GM18873 (cell line): ENCODE results near the gene HLA-DMB.
A peak's percentile ranks its signal among the peaks of the same experiment; 100 is the strongest.

Experiments used
- ATAC-seq: cut with Tn5 transposase; IDR thresholded peaks from one replicate; pipeline ENCODE4 v1.9.1; 2021; ENCODE audit warnings: mild to moderate bottlenecking, moderate library complexity, moderate number of reproducible peaks; ENCODE audit not compliant: unreplicated experiment, low FRiP score

HLA-DMB gene

DNA sequence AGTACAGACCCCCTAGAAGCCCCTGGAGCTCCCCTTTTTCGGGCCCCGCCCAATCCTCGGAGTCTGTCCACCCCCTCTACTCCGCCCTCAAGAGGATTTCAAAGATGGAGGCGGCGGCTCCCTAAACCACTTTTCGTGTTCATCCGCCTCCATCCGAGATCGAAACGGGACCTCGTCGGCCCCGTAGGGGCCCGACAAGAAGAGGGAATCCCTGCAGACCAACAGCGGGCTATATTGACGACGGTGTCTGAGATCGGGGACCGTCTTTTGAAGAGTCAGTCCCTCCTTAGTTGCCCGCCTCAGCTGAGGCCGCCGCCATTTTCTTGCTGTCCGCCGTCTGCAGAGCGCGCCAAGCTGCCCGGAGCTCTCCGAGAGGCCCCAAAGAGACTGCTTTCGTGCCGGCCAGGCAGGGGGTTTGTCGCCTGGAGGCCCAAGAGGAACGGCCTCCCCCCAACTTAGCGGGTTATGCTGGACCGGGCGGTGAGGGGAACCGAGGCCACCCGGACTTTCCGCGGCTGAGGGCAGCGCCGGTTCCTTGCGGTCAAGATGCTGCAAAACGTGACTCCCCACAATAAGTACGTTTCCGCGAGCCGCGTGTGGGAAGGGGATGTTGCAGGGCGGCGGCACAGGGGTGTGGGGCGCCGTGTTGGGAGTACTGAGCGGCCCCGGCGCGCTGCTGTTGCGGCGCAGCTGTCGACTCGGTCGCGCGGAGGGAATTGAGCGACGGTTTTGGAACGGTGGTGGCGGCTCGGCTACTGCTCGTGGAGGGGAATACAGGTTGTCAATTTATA is 31.7 kb upstream of the HLA-DMB start:
- peak; percentile 0 for ATAC-seq

DNA sequence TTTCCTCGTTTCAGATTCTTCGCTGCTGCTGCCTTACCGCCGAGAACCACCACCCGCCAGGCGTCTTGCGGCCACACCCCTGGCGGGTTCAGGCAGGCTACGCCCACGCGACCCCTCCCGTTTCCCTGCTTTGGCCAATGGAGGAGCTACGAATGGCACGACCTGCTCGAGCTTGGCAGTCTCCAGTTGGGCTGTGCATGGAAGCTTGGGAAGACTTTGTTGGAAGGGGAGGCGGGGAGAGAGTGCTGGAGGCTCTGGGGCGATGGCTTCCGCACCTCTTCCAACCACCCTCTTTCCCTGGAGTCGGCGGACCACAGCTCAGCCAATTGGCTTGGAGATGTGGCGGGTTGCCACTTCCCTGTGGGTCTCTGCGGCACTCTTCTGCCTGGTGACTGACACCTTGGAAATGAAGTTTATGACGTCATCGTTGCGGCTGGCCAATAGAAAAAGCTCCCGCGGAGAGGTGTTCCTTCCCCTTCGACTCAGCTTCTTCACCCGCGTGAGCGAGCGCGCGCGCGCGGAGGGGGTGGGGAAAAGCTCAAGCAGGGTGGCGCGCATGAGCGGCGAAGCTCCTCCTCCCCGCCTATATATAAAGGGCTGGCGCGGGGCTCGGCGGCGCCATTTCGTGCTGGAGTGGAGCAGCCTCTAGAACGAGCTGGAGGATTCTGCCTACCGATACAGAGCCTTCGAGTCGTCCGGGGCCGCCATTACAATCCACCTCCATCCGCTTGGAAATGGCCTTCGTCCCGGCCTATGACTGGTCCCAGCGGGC is 30.9 kb upstream of the HLA-DMB start:
- peak; percentile 51 for ATAC-seq

DNA sequence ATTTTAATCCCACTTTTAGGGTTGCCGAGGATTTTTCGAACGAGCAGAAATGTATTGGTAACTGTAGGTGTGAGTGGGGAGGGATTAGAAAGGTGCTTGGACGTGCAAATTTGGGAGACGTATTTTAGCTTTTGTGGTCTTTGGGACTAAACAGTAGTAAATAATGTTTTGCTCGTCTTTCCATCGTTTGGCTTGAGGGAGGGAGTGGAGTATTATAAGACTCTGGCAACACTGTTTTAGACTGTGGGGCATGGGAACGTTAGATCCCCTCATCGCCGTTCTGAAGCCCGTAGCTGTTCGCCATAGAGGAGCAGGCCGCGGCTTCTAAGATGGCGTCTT is 30.4 kb upstream of the HLA-DMB start:
- no peak for ATAC-seq

DNA sequence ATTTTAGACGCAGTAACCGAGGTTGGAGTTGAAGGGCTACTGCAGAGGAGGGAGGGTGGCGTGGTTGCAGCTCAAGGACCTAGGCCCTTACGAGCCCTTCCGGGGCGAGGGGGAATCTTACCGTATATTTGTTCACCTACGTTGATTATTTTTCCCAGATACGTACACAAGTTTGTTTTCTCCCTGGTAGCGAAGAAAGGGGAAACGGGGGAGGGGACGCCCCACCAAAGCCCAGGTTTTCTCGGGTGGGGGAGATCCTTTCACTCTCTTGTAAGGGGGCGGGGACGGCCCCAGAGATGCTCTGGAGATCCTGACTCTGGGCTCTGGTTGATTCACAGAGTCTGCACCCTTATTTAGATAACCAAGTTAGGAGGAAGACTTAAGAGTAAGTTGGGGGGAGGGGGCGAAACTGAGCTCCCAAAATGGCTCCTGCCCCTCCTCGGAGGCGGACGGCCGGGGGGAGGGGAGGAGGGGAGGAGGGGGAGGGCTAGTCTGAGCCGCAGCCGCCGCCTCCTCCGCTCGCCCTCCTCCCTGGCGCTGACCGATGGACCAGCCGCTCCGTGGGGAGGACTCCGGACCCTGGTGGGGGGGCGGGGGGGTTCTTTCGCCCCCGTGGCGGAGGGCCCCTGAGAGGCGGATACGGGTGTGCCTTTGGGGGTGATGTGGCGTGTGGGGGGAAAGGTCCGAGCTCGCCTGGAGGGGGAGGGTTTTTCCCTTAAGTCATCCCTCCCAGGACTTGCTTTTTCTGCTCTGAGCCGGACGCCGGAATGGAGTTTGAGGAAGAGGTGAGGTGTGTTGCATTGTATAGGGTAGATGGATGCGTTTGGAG is 29.8 kb upstream of the HLA-DMB start:
- no peak for ATAC-seq

DNA sequence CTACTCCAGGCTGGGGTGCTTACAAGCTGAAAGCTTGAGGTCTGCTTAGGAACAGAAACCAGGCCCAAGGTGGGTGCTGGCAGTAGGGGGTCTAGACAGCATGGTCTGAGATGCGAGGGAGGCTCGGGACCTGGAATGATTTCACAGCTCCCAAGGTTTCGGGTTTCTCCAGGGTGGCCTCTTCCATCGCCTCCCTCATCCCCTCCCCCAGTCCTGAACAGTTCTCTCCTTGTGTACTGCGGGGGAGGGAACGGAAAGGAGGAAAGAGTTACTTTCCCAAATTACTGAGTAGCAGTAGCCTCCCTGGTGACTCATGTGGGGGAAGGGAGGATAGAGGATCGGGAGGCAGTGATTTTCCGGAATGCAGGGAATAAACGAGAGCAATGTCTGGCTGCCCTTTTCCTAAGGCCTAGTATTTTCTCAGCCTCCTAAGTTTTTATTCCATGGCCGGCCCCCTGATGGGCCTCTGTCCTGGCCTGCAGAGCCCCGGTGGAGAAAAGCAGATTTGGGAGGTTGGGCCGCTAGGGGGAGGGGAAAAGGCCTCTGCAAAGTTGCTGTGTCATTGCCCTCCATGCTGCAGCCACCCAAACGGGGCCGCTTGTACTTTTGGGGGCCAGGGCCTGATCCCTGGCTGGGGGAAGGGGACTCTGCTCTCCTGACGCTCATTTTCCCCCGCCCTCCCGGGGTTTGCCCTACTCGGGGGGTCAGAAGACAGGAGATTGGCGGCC is 29.0 kb upstream of the HLA-DMB start:
- no peak for ATAC-seq

DNA sequence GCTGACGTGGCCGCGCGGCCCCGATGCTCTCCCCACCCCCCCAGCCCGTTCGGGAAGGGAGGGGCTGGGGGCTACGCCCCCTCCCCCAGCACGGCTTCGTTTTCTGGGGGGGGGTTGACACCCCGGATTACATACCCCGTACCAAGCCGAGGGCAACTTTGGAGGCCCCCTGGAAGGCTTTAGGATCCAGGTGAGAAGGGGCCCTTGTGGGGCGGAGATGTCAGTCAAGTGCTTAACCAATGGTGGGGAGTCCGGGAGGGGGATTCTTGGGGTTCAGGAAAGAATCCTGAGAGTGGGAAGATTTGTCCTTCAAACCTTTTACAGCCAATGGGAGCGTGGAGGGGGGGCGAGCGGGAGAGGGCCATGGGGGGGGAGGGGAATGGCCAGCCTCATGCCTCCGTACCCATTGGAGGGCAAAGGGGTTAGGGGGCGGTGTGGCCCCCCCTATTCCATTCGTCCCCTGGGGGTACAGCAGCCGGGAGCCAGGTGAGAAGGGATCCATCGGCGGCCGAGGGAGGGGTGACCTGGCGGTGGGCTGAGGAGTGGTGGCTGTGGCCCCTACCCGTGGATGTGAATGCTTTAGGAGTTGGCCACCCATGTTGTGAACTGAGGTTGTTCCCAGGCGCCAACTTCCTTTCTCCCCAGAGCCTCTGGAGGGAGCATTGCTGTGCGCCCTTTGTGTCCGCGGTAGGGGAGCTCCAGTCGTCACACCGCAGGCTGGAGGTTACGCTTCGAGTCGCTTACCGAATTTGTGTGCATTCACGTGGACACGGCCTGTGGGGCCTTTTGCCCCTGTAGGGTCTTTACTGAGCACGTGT is 28.2 kb upstream of the HLA-DMB start:
- ATAC-seq: no peak

DNA sequence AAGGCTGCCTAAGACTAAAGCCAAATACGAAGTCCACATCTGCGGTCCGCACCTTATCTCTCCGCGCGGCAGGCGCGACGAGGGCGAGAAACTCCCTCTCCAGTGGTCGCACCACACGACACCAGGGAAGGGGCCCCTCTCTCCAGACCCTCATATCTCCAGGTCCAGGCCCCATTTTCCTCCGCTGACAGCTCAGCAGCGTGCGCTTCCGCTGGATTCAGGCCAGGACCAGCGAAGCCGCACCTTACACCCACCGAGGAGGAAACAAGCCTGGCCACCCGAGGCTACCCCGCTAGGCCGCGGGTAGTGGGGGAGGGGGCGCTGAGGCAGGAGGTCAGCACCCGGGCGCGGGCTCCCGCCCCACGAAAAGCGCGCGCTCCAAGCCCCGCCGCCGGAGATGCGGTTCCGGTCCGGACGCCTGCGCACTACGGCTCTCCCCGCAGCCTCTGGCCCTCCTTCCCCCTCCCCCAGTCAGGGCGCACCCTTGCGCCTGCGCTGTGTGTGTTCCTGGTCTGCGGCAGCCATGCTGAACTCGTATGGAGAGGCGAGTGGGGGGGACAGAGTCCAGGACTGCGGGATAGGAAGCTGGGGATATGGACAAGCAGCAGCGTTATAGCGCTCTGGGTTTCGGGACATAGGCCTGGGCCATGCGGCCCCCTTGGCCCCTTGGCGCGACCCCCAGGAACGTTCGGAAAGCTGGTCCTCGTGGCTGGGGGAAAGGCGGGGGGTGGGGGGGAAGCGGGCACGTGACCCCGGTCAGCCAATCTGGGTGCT is 27.5 kb upstream of the HLA-DMB start, which contains the start of gene BRD2:
Gene BRD2, plus strand, starts transcription at position 502 of the 774 bp plus-strand sequence. CDS start 4,305 bp downstream, outside the sequence.
- ATAC-seq: peak; percentile 26

DNA sequence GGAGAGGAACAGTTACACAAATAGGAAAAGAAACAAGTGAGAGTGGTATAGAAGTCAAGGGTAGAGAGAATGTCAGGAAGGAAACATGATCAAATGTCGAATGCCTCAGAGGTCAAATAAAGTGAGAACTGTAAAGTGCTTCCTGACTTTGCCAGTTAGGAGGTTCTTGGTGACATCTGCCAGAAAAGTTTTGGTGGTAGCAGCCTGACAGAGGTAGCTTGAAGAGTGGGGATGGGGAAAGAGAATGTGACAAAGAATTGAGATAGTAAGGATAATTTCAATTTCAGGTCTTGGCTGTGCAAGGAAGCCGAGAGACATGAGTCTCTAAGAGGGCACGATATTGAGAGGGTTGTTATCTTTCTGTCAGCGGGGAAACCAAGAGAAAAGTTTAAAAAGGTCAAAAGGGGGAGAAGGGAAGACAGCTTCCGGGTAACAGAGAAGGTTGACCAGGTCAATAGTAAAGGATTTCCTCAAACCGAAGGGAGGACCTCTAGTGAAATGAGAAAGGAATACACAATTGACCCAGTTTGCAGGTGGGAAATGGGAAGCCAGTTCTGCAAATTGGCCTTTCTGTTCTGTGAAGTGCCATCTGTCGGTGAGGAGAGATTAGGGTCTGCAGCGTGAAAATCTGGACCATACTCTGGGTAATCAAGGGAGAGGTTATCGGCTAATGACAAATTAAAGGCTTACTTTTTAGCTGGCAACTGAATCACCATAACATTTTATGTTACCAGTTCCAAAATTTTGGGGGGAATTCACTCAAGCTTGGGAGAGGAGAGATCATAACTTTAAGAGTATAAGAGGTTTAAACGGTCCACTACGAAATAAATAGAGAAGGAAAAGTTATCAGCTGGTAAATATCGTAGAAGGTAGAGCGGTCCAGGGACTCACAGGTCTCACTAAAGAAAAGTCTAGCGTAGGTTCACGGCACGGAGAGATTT is 26.6 kb upstream of the HLA-DMB start:
- no peak for ATAC-seq

DNA sequence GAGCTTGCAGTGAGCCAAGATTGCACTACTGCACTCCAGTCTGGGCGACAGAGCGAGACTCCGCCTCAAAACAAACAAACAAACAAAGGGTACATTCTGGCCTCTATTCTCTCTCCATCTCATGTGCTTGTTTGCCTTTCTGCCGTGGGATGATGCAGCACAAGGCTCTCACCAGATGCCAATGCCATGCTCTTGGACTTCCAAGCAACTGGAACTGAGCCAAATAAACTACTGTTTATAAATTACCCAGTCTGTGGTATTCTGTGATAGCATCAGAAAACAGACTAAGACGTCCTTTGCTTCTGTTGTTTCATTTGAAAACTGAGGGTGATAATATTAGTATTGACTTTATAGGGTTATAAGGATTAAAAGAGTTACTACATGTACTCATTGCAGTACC is 23.9 kb upstream of the HLA-DMB start:
- no peak for ATAC-seq

DNA sequence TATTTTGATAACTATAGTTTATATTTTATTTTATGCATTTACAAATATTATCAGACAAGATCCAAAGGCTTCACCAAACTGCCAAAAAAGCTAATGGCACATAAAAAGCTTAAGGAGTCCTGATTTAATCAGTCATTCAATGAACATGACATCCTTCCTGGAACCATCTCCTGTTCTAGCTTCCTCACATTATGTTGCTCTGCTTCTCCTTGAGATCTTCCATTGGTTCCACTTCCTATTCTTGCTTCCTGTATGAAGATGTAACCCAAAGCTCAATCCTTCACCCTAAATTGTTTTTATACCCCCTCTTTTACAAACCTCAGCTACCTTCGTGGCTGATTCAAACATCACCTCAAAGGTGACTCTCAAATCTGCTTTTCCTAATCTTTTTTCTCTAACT is 23.0 kb upstream of the HLA-DMB start:
- no peak for ATAC-seq

DNA sequence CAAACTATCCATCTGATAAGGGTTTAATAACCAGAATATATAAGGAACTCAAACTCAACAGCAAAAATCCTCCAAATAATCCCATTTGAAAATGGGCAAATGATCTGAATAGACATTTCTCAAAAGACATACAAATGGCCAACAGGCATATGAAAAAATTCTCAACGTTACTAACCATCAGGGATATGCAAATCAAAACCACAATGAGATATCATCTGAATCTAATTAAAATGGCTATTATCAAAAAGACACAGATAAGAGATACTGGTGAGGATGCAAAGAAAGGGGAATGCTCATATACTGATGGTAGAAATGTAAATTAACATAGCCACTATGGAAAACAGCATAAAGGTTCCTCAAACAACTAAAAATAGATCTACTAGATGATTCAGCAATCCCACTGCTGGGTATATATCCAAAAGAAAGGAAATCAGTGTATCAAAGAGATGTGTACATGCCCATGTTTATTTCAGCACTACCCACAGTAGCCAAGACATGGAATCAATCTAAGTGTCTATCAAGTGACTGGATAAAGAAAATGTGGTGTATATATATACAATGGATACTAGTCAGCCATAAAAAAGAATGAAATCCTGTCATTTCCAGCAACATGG is 21.5 kb upstream of the HLA-DMB start:
- ATAC-seq: no peak

DNA sequence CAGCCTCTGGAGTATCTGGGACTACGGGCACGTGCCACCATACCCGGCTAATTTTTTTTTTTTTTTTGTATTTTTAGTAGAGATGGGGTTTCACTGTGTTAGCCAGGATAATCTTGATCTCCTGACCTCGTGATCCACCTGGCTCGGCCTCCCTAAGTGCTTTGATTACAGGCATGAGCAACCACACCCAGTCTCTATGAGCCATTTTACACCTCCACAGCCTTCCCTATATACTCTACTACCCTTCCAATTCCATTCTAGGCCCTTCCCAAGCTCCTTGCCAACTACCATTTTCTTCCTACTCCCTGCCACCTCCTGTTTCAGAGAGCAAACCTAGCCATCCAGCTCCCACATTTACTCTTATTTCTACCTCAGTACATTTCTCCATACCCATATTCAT is 19.7 kb upstream of the HLA-DMB start:
- ATAC-seq: no peak

DNA sequence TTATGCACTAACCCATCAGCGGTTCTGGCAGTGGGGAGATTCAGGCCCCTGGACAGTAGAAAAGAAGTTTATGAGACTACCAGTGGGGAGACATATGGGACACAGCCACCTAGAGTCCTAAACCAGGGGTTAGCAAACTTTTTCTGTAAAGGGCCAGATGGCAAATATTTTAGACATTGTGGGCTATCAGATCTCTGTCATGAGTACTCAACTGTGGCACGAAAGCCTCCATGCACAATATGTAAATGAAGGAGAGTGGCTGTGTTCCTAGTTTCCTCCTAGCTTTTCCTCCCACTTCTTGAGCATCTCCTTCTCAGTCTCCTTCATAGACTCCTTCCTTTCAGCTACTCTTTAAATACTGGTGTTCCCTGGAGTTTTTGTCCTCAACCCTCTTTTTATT is 15.3 kb upstream of the HLA-DMB start:
- ATAC-seq: no peak

DNA sequence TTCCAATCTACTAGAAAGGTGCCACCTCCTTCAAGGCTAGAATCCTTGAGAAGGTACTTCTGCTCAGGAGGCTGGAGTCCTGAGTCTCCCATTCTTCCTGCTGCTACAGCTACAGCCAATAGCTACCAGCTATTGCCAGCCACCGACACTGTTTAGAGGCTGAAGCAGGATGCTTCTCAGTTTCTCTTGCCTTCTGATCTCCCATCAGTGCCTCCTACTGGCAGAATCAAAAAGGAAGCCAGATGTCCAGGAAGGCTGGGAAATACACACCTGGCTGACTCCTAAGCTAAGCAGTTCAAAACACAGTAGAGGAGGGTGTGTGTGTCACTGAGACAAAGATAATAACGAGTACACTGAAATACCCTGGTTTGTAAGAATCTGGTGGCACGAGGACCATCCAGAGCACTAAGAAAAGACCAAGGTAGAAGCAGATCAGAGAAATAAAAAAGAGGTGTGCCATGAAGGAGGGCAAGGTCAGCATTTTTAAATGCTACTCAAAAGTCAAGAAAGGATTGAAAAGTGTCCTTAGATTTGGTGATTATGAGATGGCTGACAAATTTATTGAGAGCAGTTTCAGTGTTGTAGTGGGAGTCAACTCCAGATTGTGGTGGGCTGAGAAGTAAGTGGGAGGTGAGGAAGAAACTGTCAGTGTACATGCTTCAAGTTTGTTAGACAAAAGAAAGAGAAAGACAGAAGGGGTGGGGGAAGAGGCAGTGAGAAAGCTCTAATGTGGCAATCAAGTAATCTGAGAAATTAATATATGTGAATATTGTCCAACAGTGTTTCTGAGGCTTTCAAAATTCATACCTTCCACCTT is 14.4 kb upstream of the HLA-DMB start:
- ATAC-seq: no peak

DNA sequence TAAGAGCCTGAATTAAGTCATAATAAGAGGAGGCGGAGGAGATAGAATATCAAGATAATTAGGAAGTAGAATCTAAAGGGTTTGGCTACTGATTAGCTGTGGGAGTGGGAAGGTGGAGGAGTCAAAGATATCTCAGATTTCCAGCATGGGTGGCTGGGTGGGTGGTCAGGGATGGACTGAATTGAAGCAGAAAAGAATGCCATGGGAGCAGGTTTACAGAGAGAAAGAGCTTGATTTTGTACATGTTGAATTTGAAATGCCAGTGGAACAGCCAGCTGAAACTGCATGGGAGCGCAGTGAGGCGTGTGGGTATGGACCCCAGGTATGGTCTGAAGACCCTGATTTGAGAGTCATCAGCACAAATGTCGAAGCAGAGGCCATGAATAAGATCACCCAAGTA is 13.4 kb upstream of the HLA-DMB start:
- no peak for ATAC-seq

DNA sequence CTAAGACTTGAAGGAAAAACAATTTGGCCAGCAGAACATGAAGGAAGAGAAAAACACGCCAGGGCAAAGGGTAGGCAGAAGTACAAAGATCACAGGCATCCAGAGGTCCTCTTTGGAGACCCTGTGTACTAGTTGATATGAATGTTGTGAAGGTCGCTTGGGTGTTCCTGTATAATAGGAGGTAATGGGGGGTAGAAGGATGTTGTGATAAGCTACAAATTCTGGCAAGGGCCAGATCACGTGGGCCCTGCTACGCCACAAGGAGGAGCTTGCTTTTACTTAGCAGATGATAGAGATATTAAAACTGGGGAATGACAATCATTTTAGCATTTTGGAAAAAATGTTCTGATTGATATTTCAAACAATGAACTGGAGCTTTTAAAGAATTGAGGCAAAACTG is 12.9 kb upstream of the HLA-DMB start:
- ATAC-seq: no peak
